DMS153 treated with DMSO at 0.1 percent for 48 hours (cell line): ENCODE measurements around the gene GPC4.
"Not testable (repeated sequence)": the region's sequence is repeated elsewhere in the genome, so short reads cannot be mapped to it uniquely, and the experiment has no call there.

Experiments used
- DNase-seq: peaks from one replicate; lab custom pipeline; 2025; ENCODE audit not compliant: unreplicated experiment; lab: John Stamatoyannopoulos, UW

Gene GPC4

GRCh38 chrX:133307637-133308498 lies 107.4 kb downstream of the GPC4 start:
- DNase-seq = no peak

GRCh38 chrX:133307094-133307493 lies 108.2 kb downstream of the GPC4 start:
- no peak for DNase-seq

- DNase-seq = no peak
Measured at GRCh38 chrX:133306316-133306715, 109.0 kb downstream of the GPC4 start.

- no peak for DNase-seq
Measured at GRCh38 chrX:133305348-133305747, 109.9 kb downstream of the GPC4 start.

- DNase-seq = no peak
Measured at GRCh38 chrX:133302775-133303445, 112.4 kb downstream of the GPC4 start.

GRCh38 chrX:133300591-133300990 lies 114.7 kb downstream of the GPC4 start:
- no peak for DNase-seq

GRCh38 chrX:133297284-133297683 lies 118.0 kb downstream of the GPC4 start:
- no peak for DNase-seq

GRCh38 chrX:133294126-133294525 lies 121.2 kb downstream of the GPC4 start:
- DNase-seq = no peak

GRCh38 chrX:133290076-133290475 lies 125.2 kb downstream of the GPC4 start:
- DNase-seq = no peak

GRCh38 chrX:133287860-133288259 lies 127.4 kb downstream of the GPC4 start:
- no peak for DNase-seq

GRCh38 chrX:133285341-133285740 lies 129.9 kb downstream of the GPC4 start:
- no peak for DNase-seq

GRCh38 chrX:133279112-133279730 lies 136.1 kb downstream of the GPC4 start:
- DNase-seq = not testable (repeated sequence)

GRCh38 chrX:133273180-133273579 lies 142.1 kb downstream of the GPC4 start:
- no peak for DNase-seq

GRCh38 chrX:133269168-133269567 lies 146.1 kb downstream of the GPC4 start:
- no peak for DNase-seq

GRCh38 chrX:133267621-133268020 lies 147.7 kb downstream of the GPC4 start:
- DNase-seq = no peak

- no peak for DNase-seq
Measured at GRCh38 chrX:133265331-133265730, 150.0 kb downstream of the GPC4 start.

- DNase-seq = no peak
Measured at GRCh38 chrX:133258481-133258880, 156.8 kb downstream of the GPC4 start.

GRCh38 chrX:133254666-133255065 lies 160.6 kb downstream of the GPC4 start:
- no peak for DNase-seq

- no peak for DNase-seq
Measured at GRCh38 chrX:133251204-133251603, 164.1 kb downstream of the GPC4 start.

GRCh38 chrX:133250184-133251100 lies 164.8 kb downstream of the GPC4 start:
- no peak for DNase-seq
